GM11168 (cell line): Measurements from ENCODE around the gene TBC1D1.

ENCODE experiments used
- in situ Hi-C: fragments of 300-500 bp; cut with MboI; formaldehyde crosslinking; loops from one replicate; pipeline ENCODE4 v1.12.0; 2022; ENCODE audit warnings: low sequenced_read_pairs; ENCODE audit not compliant: unreplicated experiment

TBC1D1 gene

GRCh38 chr4:38177035-38177546 is 286.2 kb downstream of the TBC1D1 start:
- in situ Hi-C loops = loop anchor here (25.0 kb wide), 1 partner anchor 335 kb away; no protein-coding TSS in a partner anchor

- in situ Hi-C loops = loop anchor here (25.0 kb wide), 1 partner anchor 334 kb away; no protein-coding TSS in a partner anchor
These were observed 286.9 kb downstream of the TBC1D1 start for GRCh38 chr4:38177641-38178391.

DNA sequence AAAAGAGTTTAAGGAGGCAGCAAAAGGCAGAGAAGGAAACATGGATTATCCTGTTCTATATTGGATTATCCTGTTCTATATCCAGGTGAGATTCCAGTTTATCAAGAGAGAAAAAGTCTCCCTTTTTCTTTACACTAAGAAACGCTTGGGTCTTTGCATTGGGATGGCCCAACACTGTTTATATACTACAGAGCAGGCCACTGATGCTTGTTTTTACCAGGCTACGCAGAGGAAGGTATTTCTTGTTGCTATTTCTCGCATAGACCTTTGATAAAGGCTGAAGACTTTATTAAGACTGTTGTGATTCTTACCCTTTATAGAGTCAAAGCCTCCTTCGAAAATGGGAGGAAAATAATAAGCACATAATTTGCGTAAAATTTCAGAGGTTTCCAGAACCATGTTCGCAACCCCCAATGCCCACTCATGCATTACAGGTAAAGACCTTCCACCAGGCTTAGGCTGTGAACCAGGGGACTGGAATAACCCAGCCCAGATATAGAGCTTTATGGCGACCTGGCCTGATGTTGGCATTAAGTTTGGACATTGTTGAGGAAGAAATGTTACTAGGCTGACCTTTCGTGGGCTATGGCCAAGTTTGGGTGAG is 287.6 kb downstream of the TBC1D1 start:
- in situ Hi-C loops = loop anchor here (25.0 kb wide), 1 partner anchor 334 kb away; no protein-coding TSS in a partner anchor

- in situ Hi-C loops = loop anchor here (5.0 to 25.0 kb wide), 3 partner anchors 132 to 492 kb away; no protein-coding TSS in a partner anchor
These were observed 288.9 kb downstream of the TBC1D1 start for GRCh38 chr4:38179690-38180377.

- in situ Hi-C loops = loop anchor here (5.0 to 25.0 kb wide), 3 partner anchors 132 to 492 kb away; no protein-coding TSS in a partner anchor
These were observed 289.6 kb downstream of the TBC1D1 start for GRCh38 chr4:38180456-38180855.

DNA sequence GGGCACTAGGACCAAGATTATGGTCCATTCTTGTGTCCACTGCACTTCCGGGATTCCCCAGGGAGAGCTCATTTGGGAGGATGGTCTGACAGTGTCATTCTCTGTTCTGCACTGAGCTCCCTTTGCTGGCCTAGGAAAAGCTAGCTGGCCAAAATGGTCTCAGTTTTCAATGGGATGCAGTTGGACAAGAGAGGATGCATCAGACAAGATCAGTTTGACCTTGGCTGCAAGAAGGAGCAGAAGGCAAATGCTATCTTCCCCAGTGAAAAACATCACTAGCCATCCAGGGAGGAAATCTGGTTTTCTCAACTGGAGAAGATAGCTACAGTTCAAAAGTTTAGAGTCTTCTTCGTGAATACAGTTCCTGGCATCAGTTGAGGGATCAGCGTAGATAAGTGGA is 290.4 kb downstream of the TBC1D1 start:
- in situ Hi-C loops = loop anchor here (5.0 to 25.0 kb wide), 3 partner anchors 131 to 491 kb away; no protein-coding TSS in a partner anchor

DNA sequence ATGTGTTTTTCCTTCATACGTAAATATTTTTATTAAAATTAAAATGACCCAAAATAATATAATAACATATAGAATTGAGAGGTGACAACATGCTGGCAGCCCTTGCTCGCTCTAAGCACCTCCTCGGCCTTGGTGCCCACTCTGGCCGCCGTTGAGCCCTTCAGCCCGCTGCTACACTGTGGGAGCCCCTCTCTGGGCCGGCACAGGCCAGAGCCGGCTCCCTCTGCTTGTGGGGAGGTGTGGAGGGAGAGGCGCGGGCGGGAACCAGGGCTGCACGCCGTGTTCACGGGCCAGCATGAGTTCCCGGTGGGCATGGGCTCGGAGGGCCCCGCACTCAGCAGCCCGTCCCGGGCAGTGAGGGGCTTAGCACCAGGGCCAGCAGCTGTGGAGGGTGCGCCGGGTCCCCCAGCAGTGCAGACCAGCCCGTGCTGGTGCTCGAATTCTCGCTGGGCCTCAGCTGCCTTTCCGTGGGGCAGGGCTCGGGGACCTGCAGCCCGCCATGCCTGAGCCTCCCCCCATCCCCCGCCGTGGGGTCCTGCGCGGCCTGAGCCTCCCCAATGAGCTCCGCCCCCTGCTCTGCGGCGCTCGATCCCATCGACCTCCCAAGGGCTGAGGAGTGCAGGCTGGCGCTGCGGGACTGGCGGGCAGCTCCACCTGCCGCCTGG is 291.6 kb downstream of the TBC1D1 start:
- in situ Hi-C loops = loop anchor here (5.0 to 25.0 kb wide), 3 partner anchors 130 to 490 kb away; no protein-coding TSS in a partner anchor

- in situ Hi-C loops = loop anchor here (5.0 to 25.0 kb wide), 3 partner anchors 128 to 488 kb away; no protein-coding TSS in a partner anchor
These were observed 293.5 kb downstream of the TBC1D1 start for GRCh38 chr4:38184404-38184803.

DNA sequence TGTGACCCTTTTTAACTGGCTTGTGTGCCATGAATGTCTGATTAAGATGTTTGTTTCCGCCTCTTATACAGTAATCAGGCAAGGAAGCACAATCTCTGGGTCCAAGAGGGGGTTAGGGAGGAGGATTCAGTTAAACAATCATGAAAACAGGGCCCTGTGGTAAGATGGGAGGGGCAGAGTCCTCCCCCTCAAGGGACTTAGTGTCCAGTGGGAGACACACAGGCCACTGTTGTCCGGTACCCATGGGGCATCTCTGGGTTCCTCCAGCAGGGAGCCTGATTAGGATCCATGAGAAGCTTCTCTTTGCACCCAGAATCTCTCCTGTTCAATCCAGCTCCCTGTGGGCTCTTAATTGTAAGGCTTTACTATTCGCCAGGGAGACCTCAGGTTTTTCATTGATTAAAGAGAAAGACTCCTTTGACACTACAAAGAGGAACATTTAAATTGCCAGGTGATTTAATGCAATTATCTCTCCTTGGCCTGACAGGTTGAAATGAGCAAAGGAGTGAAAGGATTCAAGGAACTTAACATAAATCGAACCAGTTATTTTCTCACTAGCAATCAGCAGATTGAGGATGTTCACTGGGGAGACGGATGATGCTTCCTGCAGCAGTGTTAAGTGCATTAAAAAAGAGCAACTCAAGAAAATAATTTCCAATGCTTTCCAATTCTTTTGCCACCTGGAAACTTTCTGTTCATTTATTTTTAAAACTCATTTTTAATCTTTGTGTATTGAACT is 294.7 kb downstream of the TBC1D1 start:
- in situ Hi-C loops = loop anchor here (25.0 kb wide), 1 partner anchor 327 kb away; no protein-coding TSS in a partner anchor

- in situ Hi-C loops = loop anchor here (25.0 kb wide), 1 partner anchor 324 kb away; no protein-coding TSS in a partner anchor
These were observed 297.3 kb downstream of the TBC1D1 start for GRCh38 chr4:38188136-38188535.

DNA sequence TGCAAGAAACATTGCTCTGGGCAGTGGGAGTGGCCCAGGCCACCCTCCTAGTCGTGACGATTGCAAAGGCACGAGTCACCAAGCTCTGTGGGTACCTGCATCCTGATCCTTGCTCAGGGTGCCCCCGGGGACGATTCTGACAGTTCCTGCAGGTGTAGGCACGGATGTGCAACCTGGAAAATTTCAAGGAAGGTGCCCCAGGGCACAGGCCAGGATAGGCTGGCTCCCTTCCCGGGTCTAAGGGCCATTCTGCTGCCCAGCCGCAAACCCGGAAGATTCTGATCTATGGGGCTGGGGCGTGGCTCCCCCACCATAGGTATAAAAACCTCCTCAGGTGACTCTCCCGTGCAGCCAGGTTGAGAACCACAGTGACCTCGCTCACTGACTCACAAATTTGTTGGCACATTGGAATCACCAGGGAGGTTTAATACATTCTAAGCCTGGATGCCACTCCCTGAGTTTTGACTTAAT is 297.8 kb downstream of the TBC1D1 start:
- in situ Hi-C loops = loop anchor here (25.0 kb wide), 1 partner anchor 324 kb away; no protein-coding TSS in a partner anchor
